ENCODE results near the gene LYL1.

DNA sequence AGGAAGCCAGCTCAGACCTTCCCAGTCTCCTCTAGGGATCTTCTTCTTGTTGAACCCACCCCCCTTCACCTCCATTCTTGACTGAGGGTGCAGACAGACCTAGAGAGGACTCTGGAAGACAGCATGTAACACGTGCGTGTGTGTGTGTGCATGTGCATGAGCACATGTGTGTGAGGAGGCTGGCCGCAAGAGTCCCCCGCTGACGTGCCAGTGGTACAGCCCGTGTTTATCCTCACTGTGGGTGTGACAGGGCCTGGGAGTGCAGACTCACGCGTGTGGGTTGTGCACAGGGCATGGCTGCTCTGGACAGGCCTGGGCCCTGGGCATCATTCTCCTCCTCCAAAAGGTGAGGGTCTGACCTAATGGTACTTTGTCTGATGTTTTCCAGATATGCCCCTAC lies 26.3 kb downstream of the LYL1 start:
- no peak for TF ChIP-seq POLR2AphosphoS5 (IDR thresholded peaks at IDR 0.05; ENCODE audit: borderline replicate concordance, low read depth, low read length)
- TF ChIP-seq EZH2 (IDR thresholded peaks at IDR 0.05) = no peak
- TF ChIP-seq FOXP2 (optimal IDR thresholded peaks at IDR 0.05; ENCODE audit: control extremely low read depth, extremely low read length, insufficient read depth) = no peak

Data from SK-N-MC (cell line).